ENCODE results near the gene UBP1.

DNA sequence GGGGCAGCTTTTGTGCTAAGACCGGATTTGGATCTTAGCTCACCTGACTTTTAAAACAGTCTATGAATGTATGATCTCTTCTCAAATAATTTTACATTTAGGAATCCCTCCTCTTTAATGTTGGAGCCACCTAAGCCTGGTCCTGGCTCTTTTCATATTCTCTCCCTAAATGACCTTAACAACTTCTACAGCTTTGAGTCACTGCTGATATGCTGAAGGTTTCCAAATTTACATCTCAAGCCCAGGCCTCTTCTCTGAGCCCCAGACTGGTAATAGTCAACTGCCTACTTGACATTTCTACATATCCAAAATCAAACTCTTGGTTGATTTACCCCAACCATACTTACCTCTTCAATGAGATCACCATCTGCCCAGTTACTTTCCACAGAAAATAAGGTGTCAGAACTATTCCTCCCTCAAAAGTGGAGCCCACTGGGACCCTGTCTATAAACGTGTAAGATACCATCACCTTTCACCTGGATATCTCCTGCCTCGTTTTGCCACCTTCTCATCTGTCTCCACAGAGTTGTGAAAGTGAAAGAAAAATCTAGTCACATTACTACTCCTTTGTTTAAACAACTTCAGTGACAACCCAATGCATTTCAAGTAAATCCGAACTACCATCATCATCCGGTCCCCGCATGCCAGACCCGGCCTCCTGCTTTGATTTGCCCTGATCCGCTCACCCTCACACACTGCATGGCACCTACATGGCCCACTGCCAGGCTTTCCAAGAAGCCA, 48.8 kb downstream of the UBP1 start:
- TF ChIP-seq POLR2A (IDR thresholded peaks at IDR 0.05) (no peak), POLR2AphosphoS5 (IDR thresholded peaks at IDR 0.05) (no peak)
- TF ChIP-seq, protein P1, sequence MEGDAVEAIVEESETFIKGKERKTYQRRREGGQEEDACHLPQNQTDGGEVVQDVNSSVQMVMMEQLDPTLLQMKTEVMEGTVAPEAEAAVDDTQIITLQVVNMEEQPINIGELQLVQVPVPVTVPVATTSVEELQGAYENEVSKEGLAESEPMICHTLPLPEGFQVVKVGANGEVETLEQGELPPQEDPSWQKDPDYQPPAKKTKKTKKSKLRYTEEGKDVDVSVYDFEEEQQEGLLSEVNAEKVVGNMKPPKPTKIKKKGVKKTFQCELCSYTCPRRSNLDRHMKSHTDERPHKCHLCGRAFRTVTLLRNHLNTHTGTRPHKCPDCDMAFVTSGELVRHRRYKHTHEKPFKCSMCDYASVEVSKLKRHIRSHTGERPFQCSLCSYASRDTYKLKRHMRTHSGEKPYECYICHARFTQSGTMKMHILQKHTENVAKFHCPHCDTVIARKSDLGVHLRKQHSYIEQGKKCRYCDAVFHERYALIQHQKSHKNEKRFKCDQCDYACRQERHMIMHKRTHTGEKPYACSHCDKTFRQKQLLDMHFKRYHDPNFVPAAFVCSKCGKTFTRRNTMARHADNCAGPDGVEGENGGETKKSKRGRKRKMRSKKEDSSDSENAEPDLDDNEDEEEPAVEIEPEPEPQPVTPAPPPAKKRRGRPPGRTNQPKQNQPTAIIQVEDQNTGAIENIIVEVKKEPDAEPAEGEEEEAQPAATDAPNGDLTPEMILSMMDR (IDR thresholded peaks at IDR 0.05), result no peak
